Testis (tissue), 2 donors: ENCODE measurements around the gene COX4I2.

Source experiments
- POLR2A ChIP-seq: fragments of 450-650 bp; IDR thresholded peaks from one replicate; pipeline ENCODE4 v1.6.1; 2017; ENCODE audit warnings: antibody characterized with exemption, mild to moderate bottlenecking, moderate library complexity
- TF ChIP-seq, protein P1 (sequence below), 3 experiments: fragments of 450-650 bp in 2 of 3; fragments of 200-600 bp in 1 of 3; sonication (generic) in 1 of 3; IDR thresholded peaks; one replicate each; pipeline ENCODE4 v1.5.1; 2016 to 2019; ENCODE audit warnings: antibody characterized with exemption in 3 of 3, mild to moderate bottlenecking in 2 of 3, moderate library complexity in 1 of 3

DNA sequence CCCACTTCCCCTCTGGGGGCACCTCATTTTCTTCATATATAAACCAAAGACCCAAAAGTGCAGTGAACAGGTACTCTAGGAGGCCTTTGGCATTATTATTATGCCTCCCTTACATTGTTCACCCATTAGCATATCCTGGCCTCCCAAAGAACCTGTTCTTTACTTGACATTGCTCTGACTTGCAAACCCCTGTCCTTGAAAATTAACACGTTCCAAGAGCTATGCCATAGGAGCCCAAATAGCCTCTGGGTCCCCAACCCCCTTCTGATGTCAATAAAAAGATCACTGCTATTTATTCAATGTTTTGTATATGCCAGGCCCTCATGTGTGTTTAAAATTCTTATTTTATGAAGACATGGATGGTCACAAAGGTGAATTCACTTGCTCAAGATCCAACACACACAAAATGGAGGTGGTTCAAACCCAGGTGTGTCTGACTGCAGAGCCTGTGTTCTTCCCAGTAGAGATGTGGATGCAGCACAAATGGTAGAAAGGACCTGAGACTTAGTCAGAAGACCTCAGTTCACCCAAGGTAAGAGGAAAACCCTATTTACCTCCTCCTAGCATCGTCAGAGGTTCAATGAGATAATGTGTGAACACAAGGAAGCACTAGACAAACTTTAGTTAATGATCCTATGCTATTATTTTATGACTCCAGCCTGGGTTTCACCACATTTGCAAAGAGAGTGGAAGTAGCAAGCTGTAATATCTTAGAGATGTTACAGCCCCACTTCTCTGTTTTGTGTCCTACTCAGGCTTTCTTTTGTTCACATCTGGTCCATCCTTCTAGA is 48.3 kb downstream of the COX4I2 start:
- TF ChIP-seq, protein P1, sequence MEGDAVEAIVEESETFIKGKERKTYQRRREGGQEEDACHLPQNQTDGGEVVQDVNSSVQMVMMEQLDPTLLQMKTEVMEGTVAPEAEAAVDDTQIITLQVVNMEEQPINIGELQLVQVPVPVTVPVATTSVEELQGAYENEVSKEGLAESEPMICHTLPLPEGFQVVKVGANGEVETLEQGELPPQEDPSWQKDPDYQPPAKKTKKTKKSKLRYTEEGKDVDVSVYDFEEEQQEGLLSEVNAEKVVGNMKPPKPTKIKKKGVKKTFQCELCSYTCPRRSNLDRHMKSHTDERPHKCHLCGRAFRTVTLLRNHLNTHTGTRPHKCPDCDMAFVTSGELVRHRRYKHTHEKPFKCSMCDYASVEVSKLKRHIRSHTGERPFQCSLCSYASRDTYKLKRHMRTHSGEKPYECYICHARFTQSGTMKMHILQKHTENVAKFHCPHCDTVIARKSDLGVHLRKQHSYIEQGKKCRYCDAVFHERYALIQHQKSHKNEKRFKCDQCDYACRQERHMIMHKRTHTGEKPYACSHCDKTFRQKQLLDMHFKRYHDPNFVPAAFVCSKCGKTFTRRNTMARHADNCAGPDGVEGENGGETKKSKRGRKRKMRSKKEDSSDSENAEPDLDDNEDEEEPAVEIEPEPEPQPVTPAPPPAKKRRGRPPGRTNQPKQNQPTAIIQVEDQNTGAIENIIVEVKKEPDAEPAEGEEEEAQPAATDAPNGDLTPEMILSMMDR (IDR thresholded peaks at IDR 0.05) = no peak
- TF ChIP-seq POLR2A = no peak
